Natural killer cell treated with Interleukin-12 subunit alpha and Interleukin-12 subunit beta and Interleukin-15 and Interleukin-18, amount 100 ng/mL, for 72 hours (primary cell): ENCODE results near the gene HBEGF. TPM values are rescaled to one million over a fixed set of nuclear protein-coding genes. Genes with fewer than 3 reads are reported as not detected.

Experiments used
- total RNA-seq, 2 donors: library from RNA; stranded (reverse); gene quantifications; one replicate each; pipeline ENCODE4 v1.2.3, GENCODE V29; 2022

Gene HBEGF
- total RNA-seq, 2 donors from 2014 or later: 56.0 to 63.0 TPM

Other genes starting within 250 kb of the HBEGF start
- 10 to 100 TPM; 11.1 to 14.0 TPM for gene PURA, start 232.5 kb downstream of the HBEGF start, total RNA-seq
- gene IGIP, start 220.7 kb downstream of the HBEGF start, total RNA-seq: 1 to 10 TPM; 2.6 to 3.1 TPM
- 10 to 100 TPM; 11.7 to 14.8 TPM for gene CYSTM1, start 171.4 kb downstream of the HBEGF start, total RNA-seq
- 10 to 100 TPM; 49.8 to 62.2 TPM for gene PFDN1, start 43.5 kb downstream of the HBEGF start, total RNA-seq
- gene SLC4A9, start 13.6 kb upstream of the HBEGF start, total RNA-seq: not detected
- 100 to 1,000 TPM; 136 to 156 TPM for gene ANKHD1, start 55.2 kb upstream of the HBEGF start, total RNA-seq
- 1 to 10 TPM; 7.0 to 8.6 TPM for gene EIF4EBP3, start 201.1 kb upstream of the HBEGF start, total RNA-seq
- 10 to 100 TPM; 61.4 to 64.7 TPM for gene SRA1, start 210.9 kb upstream of the HBEGF start, total RNA-seq
- 10 to 100 TPM; 12.8 to 25.8 TPM for gene APBB3, start 218.0 kb upstream of the HBEGF start, total RNA-seq
- gene SLC35A4, start 218.2 kb upstream of the HBEGF start, total RNA-seq: 10 to 100 TPM; 73.8 to 97.3 TPM